ENCODE results near the gene NTN1.

Gene NTN1

GRCh38 chr17:9221147-9221921 is 200.0 kb downstream of the NTN1 start:
- H3K4me3 ChIP-seq (ENCODE audit: low read depth, low read length) = no peak overlapping the region
- DNase-seq (ENCODE audit: low read depth) = no peak

- H3K4me3 ChIP-seq (ENCODE audit: low read depth, low read length) = no peak overlapping the region
- DNase-seq (ENCODE audit: low read depth) = no peak
Observed at GRCh38 chr17:9221922-9222180, 200.5 kb downstream of the NTN1 start.

DNA sequence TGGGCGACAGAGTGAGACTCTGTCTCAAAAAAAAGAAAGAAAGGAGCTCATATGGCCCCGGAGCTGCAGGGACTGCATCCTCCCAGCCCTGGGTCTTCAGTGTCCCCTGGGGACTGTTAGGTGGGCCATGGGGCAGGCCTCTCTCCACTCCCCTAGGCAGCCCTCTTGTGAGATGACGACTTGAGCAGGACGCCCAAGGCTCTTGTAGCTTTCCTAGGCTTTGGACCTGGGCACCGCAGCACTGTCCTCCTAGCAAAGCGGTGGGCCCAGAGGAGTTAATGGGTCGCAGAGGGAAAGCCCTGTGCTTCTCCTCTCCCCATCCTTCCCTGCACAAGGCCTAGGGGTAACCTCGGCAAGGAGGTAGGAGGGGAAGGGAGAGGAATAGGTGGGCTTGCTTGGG is 202.2 kb downstream of the NTN1 start:
- DNase-seq (ENCODE audit: low read depth) = no peak
- no peak overlapping the region for H3K4me3 ChIP-seq (ENCODE audit: low read depth, low read length)

DNA sequence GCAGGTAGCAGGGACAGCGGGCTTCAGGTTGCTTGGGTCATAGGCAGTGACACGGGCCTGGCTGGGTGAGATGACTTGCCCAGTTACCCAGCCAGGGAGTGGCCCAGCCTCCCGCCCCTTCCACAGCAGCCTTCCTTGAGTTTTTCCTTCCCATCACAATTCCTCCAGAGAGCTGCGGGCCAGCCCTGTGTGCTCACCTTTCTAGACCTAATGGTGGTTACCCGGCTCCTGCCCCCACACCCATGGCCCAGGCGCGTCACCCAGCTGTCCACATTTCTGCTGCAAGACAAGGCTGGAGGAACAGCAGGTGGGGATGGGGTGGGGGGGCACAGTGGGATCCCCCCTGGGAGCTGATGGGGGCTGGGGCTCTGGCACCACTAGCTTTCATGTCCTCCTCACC is 203.2 kb downstream of the NTN1 start:
- DNase-seq (ENCODE audit: low read depth) = no peak
- H3K4me3 ChIP-seq (ENCODE audit: low read depth, low read length) = no peak overlapping the region

DNA sequence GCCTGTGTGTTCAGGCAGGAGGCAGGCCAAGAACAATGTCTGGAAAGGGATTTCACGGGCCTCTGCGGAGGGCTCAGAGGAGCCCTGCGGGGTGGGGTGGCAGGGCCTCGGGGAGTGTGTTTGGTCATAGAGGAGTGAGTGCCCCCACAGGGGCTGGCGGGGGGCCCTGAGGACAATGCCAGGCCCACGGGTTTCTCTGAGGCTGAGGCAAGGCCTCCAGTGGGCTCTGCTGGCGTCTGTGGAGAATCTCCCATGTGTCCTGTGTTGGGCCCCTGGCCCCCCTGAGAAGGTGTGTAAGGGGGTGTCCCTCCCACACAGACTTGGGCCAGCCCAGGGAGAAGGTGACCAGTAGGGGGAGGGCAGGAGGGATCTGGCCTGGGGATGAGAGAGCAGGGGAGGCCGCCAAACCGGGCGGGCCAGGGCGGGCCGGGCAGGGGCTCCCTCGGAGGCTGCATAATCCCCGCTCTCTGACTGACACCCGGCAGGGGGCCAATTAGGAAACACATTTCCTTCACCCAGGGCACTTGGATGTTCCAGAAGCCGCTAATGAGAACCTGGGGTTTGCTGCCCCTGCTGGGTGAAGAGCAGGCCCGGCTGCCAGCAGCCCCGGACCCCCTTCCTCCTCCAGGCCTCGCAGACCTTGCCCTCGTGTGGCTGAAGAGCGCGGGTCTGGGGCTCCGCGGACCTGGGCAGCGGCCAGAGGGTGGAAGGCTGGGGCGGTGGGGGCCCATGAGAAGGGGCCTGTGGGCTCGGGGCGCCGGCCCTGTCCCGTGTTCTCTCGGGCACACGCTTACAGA is 204.2 kb downstream of the NTN1 start:
- no peak overlapping the region for H3K4me3 ChIP-seq (ENCODE audit: low read depth, low read length)
- no peak for DNase-seq (ENCODE audit: low read depth)

DNA sequence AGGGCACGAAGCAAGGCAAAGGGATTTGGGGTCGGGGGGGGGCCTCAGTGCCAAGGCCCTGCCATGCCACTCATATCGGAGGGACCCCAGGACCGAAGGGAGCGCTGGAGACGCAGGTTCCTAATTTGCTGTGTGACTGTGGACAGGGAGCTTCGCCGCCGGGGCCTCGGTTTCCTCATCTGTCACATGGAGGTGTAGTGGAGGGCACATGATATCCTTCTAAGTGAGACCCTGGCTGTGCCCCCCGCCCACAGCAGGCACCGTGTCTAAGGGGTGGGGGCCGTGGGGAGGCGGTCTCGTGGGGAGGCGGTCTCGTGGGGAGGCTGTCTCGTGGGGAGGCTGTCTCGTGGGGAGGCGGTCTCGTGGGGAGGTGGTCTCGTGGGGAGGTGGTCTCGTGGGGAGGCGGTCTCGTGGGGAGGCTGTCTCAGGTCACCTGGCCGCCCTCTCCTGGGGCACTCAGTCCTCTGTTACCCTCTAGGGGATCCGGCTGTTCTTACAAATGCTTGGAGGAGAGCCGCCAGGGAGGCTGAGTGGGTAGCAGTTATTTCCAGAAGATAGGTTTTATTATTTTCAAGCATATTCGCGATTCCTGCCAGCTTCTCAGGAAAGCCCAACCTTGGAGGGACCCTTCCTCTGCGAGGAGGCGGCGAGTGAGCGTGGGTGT is 205.0 kb downstream of the NTN1 start:
- H3K4me3 ChIP-seq (ENCODE audit: low read depth, low read length) = no peak overlapping the region
- no peak for DNase-seq (ENCODE audit: low read depth)

GRCh38 chr17:9226794-9227135 is 205.5 kb downstream of the NTN1 start:
- DNase-seq (ENCODE audit: low read depth) = no peak
- H3K4me3 ChIP-seq (ENCODE audit: low read depth, low read length) = no peak overlapping the region

DNA sequence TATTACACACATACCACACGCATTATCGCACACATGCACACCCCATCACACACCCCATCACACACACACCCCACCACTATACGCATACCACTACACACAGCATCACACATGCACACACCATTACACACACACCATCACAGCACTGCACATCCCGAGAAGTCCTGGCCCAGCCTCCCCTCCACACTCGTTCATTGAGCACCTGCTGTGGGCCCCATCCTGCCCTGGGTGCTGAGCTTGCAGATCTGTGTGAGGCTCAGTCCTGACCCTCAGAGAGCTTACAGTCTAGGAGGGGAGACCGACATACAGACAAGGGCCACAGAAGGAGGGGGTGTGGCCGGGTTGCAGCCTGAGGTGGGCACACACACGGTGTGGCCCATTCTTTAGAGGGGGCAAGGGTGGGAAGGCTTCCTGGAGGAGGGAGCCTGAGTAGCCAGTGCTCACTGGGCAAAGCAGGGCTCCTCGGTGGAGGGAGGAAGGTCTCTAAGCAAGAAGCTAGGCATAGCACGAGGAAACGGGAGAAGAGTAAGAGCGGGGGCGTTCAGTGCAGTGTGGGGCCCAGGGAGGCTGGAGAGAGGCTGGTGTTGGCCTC is 206.6 kb downstream of the NTN1 start:
- DNase-seq (ENCODE audit: low read depth) = no peak
- no peak overlapping the region for H3K4me3 ChIP-seq (ENCODE audit: low read depth, low read length)

GRCh38 chr17:9228408-9229159 is 207.3 kb downstream of the NTN1 start:
- peak; percentile 68 for DNase-seq (ENCODE audit: low read depth)
- no peak overlapping the region for H3K4me3 ChIP-seq (ENCODE audit: low read depth, low read length)

GRCh38 chr17:9229160-9229825 is 208.0 kb downstream of the NTN1 start:
- no peak overlapping the region for H3K4me3 ChIP-seq (ENCODE audit: low read depth, low read length)
- no peak for DNase-seq (ENCODE audit: low read depth)

DNA sequence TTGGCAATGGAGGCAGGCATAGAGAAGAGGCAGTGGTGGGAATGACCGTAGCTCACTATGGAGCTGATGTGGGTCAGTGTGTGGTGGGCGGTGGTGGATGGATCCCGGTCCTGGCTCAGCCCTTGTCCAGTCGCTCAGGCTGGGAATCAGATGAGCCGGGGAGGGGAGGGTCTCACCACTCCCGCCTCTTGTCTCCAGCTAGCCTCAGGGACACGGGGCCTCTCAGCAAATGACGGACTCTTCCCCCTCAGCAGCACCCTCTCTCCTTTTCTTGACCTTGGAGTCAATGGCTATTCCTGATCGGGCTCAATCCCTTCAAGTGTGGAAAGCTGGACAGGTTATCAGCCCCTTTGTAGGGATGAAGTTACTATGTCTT is 208.5 kb downstream of the NTN1 start:
- H3K4me3 ChIP-seq (ENCODE audit: low read depth, low read length) = no peak overlapping the region
- no peak for DNase-seq (ENCODE audit: low read depth)

DNA sequence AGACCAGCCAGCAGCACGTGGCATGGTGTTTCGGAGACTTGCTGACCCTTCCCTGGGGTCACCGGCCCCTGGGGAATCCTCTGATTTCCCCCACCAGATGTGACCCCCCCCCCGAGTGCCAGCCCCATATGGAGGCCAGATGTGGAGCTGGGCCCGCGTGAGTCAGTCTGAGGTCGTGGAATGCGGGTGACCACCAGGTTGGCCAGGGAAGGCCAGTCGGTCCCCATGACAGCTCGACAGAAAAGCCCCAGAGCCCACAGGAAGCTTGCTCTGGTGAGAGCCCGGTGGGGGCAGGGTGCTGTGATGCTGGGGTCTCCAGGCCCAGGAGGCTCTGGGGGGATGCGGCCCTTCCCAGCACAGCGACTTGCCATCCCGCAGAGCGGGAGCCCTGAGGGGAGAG is 209.0 kb downstream of the NTN1 start:
- H3K4me3 ChIP-seq (ENCODE audit: low read depth, low read length) = no peak overlapping the region
- DNase-seq (ENCODE audit: low read depth) = no peak

- H3K4me3 ChIP-seq (ENCODE audit: low read depth, low read length) = no peak overlapping the region
- DNase-seq (ENCODE audit: low read depth) = no peak
Observed at GRCh38 chr17:9230861-9231260, 209.6 kb downstream of the NTN1 start.

GRCh38 chr17:9231449-9232154 is 210.3 kb downstream of the NTN1 start:
- no peak overlapping the region for H3K4me3 ChIP-seq (ENCODE audit: low read depth, low read length)
- no peak for DNase-seq (ENCODE audit: low read depth)

GRCh38 chr17:9232155-9232475 is 210.8 kb downstream of the NTN1 start:
- no peak for DNase-seq (ENCODE audit: low read depth)
- H3K4me3 ChIP-seq (ENCODE audit: low read depth, low read length) = no peak overlapping the region

GRCh38 chr17:9232591-9233270 is 211.4 kb downstream of the NTN1 start:
- DNase-seq (ENCODE audit: low read depth) = no peak
- H3K4me3 ChIP-seq (ENCODE audit: low read depth, low read length) = no peak overlapping the region

DNA sequence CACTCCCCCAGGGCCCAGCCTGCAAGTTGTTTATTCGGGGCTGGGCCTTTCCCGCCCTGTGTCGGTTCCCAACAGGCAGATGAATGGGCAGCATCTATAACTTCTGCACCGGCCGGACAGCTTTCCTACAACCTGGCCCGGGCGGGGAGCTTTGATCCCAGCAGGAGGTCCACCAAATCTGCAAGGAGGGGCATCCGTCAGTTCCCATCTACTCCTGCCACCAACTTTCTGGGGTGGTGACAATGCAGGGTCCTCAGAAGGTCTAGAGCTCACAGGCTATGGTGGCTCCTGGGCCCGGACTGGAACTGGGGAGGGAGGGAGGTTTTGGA is 211.9 kb downstream of the NTN1 start:
- no peak for DNase-seq (ENCODE audit: low read depth)

DNA sequence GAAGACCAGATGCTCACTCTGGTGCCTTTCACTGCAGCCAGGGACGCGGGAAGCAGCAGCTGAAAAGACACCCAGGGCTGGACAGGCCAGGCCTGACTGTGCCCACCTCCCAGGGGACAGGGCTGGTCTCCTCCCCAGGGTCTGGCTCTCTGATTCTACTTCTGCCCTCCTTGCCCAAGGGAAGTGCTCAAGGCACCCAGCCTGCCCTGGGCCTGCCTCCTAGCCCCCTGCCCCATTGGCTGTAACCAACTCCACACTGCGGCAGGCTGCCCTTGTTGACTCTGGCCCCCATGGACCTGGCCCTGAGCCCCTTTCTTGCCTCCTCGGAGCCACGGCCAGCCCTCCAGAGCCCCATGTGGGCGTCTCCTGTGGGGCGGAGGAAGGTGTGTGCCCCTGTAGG is 212.5 kb downstream of the NTN1 start:
- H3K4me3 ChIP-seq (ENCODE audit: low read depth, low read length) = no peak overlapping the region
- no peak for DNase-seq (ENCODE audit: low read depth)

More for the DNA sequence above, 211.9 kb downstream of the NTN1 start:
- H3K4me3 ChIP-seq (ENCODE audit: low read depth, low read length) = no peak overlapping the region

All from skeletal muscle cell (primary cell).